Left ventricle myocardium inferior (tissue), 1 donor: Measurements from ENCODE around the gene MDFI. TPM values are rescaled to one million over a fixed set of nuclear protein-coding genes. Genes with fewer than 3 reads are reported as not detected.

Experiments
- DNase-seq: peaks from one replicate; pipeline ENCODE4 v3.0.0-alpha.2; 2020
- H3K27ac ChIP-seq: fragments of 200-600 bp; replicated peaks from 2 replicates; pipeline ENCODE4 v1.8.0; 2021
- H3K27me3 ChIP-seq: fragments of 200-600 bp; 2 replicates; pipeline ENCODE4 v1.8.0; 2021; ENCODE audit warnings: low read depth
- H3K36me3 ChIP-seq: fragments of 200-600 bp; 2 replicates; pipeline ENCODE4 v1.8.0; 2021
- H3K4me1 ChIP-seq: fragments of 200-600 bp; 2 replicates; pipeline ENCODE4 v1.8.0; 2021
- H3K4me3 ChIP-seq: fragments of 200-600 bp; 2 replicates; pipeline ENCODE4 v1.8.0; 2021; ENCODE audit warnings: mild to moderate bottlenecking, moderate library complexity
- H3K9me3 ChIP-seq: fragments of 200-600 bp; replicated peaks from 2 replicates; pipeline ENCODE4 v1.8.0; 2021
- CTCF ChIP-seq: fragments of 200-600 bp; IDR thresholded peaks from 2 replicates; pipeline ENCODE4 v1.8.0; 2021; ENCODE audit warnings: antibody characterized with exemption, mild to moderate bottlenecking, borderline replicate concordance
- intact Hi-C: fragments of 100-400 bp; cut with micrococcal nuclease; formaldehyde crosslinking; loops from one replicate; pipeline ENCODE4 v1.11.0; 2022
- total RNA-seq: library from RNA; stranded (reverse); fragmentation: NEBNext Ultra II Directional; extraction: Animal tissue kit (Norgen Biotek cat#: 25700); gene quantifications from one replicate; pipeline ENCODE4 v1.2.1, GENCODE V29; 2021
- donor health status: DM: no; HTN: yes; CAD: no; lungs with severe emphysema.

MDFI gene
- total RNA-seq, 1 donor from 2014 or later, result 0.77 TPM

DNA sequence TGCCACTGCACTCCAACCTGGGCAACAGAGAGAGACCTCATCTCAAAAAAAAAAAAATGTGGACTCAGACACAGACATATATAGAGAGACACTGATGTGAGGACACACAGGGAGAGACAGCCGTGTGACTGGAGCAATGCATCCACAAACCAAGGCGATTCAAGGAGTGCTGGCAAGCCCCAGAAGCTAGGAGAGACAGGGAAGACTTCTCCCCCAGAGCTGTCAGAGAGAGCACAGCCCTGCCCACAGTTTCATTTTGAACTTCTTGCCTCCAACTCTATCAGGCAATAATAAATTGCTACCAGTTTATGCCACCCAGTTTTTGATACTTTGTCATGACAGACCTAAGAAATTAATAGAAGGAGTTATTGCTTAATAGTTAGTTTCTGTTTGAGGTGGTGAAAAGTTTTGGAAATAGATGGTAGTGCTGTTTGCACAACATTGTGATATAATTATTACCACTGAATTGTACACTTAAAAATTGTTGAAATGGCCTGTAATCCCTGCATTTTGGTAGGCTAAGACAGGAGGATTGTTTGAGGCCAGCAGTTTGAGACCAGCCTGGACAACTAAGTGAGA lies 5.1 kb upstream of the MDFI start:
- intact Hi-C loops, result no loop called here
- Histone ChIP-seq H3K27me3 (peaks cover 39% of the 10 kb centered on the region), H3K9me3 (no peaks in the 10 kb centered on the region), H3K27ac (no peak overlapping the region), H3K4me1 (peaks cover 20% of the 10 kb centered on the region), H3K4me3 (no peak overlapping the region), H3K36me3 (no peaks in the 10 kb centered on the region)
- no peak for DNase-seq
- no peak for TF ChIP-seq CTCF

GRCh38 chr6:41634657-41635056 lies 3.6 kb upstream of the MDFI start:
- Histone ChIP-seq H3K4me3 (no peak overlapping the region), H3K27me3 (peaks cover 54% of the 10 kb centered on the region), H3K36me3 (no peaks in the 10 kb centered on the region), H3K4me1 (peaks cover 31% of the 10 kb centered on the region), H3K27ac (no peak overlapping the region), H3K9me3 (no peaks in the 10 kb centered on the region)
- DNase-seq, result no peak
- intact Hi-C loops, result no loop called here
- TF ChIP-seq CTCF, result no peak

DNA sequence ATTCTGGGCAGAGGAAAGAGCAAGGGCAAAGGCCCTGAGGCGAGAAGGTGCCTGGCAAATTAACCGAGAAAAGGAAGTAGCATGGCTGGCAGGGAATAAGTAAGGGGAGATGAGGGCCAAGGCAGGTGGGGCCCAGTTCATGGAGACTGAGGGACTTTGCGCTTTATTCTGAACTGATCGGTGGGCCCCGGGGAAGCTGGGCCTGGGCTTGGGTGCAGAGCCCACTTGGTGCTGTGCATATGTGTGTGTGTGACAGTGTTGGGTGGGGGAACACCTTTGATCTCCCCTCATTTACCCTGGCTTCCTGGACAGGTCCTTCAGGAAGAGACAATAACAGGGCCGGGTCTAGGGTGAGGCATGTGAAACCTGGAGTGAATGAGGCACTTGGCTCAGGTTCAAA lies 2.9 kb upstream of the MDFI start:
- TF ChIP-seq CTCF, result no peak
- intact Hi-C loops, result no loop called here

GRCh38 chr6:41636833-41637193 lies 1.5 kb upstream of the MDFI start:
- no peak for TF ChIP-seq CTCF
- Histone ChIP-seq H3K27ac (no peak overlapping the region), H3K36me3 (no peaks in the 10 kb centered on the region), H3K9me3 (no peaks in the 10 kb centered on the region), H3K27me3 (peaks cover 64% of the 10 kb centered on the region), H3K4me1 (peaks cover 31% of the 10 kb centered on the region), H3K4me3 (peak overlapping the region; percentile 65)
- DNase-seq, result no peak
- intact Hi-C loops, result no loop called here

More for the DNA sequence above, 2.9 kb upstream of the MDFI start:
- H3K4me1 ChIP-seq, result peaks cover 31% of the 10 kb centered on the region
- H3K36me3 ChIP-seq, result no peaks in the 10 kb centered on the region
- H3K9me3 ChIP-seq, result no peaks in the 10 kb centered on the region
- DNase-seq, result no peak
- H3K27ac ChIP-seq, result no peak overlapping the region
- peaks cover 61% of the 10 kb centered on the region for H3K27me3 ChIP-seq
- no peak overlapping the region for H3K4me3 ChIP-seq

GRCh38 chr6:41637194-41638001 lies 870 bp upstream of the MDFI start:
- peak overlapping the region; percentile 65 for H3K4me3 ChIP-seq
- DNase-seq, result no peak
- no peaks in the 10 kb centered on the region for H3K9me3 ChIP-seq
- peaks cover 31% of the 10 kb centered on the region for H3K4me1 ChIP-seq
- no peaks in the 10 kb centered on the region for H3K36me3 ChIP-seq
- H3K27ac ChIP-seq, result no peak overlapping the region
- TF ChIP-seq CTCF, result no peak
- intact Hi-C loops, result no loop called here
- peaks cover 64% of the 10 kb centered on the region for H3K27me3 ChIP-seq
